Gastrocnemius medialis (tissue), 4 donors: ENCODE data around the gene TEX264.

Experiments used
- POLR2A ChIP-seq, 2 donors: fragments of 450-650 bp; IDR thresholded peaks; one replicate each; pipeline ENCODE4 v1.6.1; 2017; ENCODE audit warnings: antibody characterized with exemption in 2 of 2, mild to moderate bottlenecking in 2 of 2, moderate library complexity in 2 of 2
- TF ChIP-seq, protein P1 (sequence below), 5 experiments: fragments of 450-650 bp in 3 of 5; fragments of 200-600 bp in 2 of 5; sonication (generic) in 2 of 5; IDR thresholded peaks in 4 of 5; conservative IDR thresholded peaks in 1 of 5; 1 replicate in 4 of 5; 2 replicates in 1 of 5; pipeline ENCODE4 v1.5.1; 2016 to 2019; ENCODE audit warnings: antibody characterized with exemption in 5 of 5, mild to moderate bottlenecking in 3 of 5, moderate library complexity in 3 of 5

DNA sequence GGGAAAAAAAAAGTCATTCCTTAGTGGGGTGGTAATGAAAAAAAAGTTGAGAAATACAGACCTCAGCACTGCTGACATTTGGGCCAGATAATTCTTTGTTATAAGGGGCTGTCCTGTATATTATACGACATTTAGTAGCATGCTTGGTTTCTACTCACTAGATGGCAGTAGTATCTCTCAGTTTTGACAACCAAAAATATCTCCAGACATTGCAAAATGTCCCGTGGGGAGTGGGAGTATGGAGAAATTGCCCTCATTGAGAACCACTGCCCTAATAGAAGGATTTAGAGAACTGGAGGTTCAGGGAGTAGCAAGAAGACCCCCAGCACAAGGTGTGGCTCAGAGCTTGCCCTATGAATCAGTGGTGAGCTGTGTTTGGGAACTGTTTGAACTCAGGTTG lies 28.6 kb upstream of the TEX264 start:
- TF ChIP-seq, protein P1, sequence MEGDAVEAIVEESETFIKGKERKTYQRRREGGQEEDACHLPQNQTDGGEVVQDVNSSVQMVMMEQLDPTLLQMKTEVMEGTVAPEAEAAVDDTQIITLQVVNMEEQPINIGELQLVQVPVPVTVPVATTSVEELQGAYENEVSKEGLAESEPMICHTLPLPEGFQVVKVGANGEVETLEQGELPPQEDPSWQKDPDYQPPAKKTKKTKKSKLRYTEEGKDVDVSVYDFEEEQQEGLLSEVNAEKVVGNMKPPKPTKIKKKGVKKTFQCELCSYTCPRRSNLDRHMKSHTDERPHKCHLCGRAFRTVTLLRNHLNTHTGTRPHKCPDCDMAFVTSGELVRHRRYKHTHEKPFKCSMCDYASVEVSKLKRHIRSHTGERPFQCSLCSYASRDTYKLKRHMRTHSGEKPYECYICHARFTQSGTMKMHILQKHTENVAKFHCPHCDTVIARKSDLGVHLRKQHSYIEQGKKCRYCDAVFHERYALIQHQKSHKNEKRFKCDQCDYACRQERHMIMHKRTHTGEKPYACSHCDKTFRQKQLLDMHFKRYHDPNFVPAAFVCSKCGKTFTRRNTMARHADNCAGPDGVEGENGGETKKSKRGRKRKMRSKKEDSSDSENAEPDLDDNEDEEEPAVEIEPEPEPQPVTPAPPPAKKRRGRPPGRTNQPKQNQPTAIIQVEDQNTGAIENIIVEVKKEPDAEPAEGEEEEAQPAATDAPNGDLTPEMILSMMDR (IDR thresholded peaks at IDR 0.05 in 4 of 5, conservative IDR thresholded peaks at IDR 0.05 in 1 of 5), result peak in 2 of 5 experiments; percentile 9 to 14
- TF ChIP-seq POLR2A (IDR thresholded peaks at IDR 0.05), result no peak
